DND-41 (cell line): Measurements from ENCODE around the gene SSH3.

Experiments
- EZH2 ChIP-seq: IDR thresholded peaks from 3 replicates; pipeline ENCODE4 v1.6.1; 2012; ENCODE audit warnings: borderline replicate concordance, low read depth, mild to moderate bottlenecking, moderate library complexity, low read length, inconsistent platforms; ENCODE audit not compliant: severe bottlenecking
- TF ChIP-seq, protein P1 (sequence below): IDR thresholded peaks from 2 replicates; pipeline ENCODE4 v1.5.1; 2012; ENCODE audit warnings: borderline replicate concordance, low read length, moderate library complexity, mild to moderate bottlenecking; ENCODE audit not compliant: poor library complexity, severe bottlenecking; ENCODE audit errors: extremely low read depth

DNA sequence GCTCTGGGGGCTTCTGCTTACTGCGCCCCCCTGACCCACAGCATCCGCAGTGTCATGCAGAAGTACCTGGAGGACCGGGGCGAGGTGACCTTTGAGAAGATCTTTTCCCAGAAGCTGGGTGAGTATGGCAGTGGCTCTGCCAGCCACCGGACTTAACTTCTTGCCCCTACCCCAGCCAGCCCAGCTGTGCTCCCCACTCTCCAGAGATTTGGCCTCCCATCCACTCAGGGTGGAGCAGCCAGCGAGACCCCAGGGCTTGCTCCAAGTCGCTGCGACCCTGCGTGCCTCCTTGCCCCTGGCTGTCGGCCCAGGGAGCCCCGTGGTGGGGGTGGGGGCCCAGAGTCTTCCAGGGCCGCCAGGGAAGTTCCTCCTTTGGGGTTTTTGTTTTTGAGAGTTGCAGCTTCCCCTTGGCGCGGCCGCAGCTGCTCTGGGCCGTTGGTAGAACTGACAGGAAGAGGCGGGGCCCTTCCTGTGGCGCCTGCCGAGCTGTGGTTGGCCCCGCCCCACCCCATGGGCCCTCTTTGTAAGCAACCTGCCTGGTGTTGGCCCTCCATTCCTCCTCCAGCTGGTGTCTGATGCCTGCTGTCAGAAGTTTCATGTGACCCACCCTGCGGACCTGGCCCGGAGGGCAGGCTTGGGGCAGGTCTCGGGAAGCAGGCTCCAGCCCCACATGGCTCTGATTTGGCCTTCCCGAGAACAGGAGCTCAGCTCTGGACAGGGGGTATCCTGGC is 25.9 kb upstream of the SSH3 start:
- TF ChIP-seq, protein P1, sequence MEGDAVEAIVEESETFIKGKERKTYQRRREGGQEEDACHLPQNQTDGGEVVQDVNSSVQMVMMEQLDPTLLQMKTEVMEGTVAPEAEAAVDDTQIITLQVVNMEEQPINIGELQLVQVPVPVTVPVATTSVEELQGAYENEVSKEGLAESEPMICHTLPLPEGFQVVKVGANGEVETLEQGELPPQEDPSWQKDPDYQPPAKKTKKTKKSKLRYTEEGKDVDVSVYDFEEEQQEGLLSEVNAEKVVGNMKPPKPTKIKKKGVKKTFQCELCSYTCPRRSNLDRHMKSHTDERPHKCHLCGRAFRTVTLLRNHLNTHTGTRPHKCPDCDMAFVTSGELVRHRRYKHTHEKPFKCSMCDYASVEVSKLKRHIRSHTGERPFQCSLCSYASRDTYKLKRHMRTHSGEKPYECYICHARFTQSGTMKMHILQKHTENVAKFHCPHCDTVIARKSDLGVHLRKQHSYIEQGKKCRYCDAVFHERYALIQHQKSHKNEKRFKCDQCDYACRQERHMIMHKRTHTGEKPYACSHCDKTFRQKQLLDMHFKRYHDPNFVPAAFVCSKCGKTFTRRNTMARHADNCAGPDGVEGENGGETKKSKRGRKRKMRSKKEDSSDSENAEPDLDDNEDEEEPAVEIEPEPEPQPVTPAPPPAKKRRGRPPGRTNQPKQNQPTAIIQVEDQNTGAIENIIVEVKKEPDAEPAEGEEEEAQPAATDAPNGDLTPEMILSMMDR, result peak; percentile 10
- no peak for TF ChIP-seq EZH2
